DMS53 treated with DMSO at 0.1 percent for 48 hours (cell line): ENCODE data around the gene VSTM2B.
"Not testable (repeated sequence)": the region's sequence is repeated elsewhere in the genome, so short reads cannot be mapped to it uniquely, and the experiment has no call there.

Experiments used
- DNase-seq: peaks from one replicate; lab custom pipeline; 2025; ENCODE audit not compliant: unreplicated experiment; lab: John Stamatoyannopoulos, UW

VSTM2B gene

DNA sequence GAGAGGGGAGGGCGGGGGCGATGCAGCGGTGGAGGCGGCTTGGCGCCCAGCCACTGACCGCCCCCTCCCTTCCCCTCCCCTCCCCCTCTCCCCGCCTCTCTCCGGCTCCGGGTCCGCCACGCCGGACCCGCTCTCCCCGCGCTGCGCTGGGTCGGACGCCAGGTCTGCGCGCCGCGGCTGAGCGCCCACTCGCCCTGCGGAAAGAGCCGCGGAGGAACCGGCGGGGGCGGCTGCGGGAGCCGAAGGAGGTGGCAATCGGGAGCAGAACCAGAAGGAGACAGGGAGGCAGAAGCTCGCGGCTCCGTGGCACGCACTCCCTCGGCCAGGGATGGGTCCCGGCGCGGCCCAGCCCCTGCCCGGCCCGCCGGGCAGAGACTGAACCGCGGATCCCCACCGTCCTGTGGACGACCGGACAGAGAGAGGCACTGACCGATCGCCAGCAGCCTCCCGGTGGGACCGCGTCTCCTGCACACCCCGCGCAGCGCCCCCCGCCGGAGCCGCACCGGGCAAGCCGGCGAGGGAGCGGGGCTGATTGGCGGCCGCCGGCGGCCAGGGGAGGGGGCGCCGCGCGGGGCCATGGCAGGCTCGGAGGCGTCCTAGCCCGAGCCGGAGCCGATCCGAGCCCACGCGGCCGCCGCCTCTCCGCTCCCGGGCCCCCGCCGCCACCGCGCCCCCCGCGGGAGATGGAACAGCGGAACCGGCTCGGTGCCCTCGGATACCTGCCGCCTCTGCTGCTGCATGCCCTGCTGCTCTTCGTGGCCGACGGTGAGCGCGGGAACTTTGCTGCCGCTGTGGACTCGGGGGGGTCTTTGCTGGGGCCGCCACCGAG is at the start of gene VSTM2B:
VSTM2B (plus strand) TSS at position 94 of the 829 bp plus-strand sequence; CDS start at position 684, 590 bp downstream.
- no peak for DNase-seq

GRCh38 chr19:29476528-29476927 is 49.3 kb upstream of the VSTM2B start:
- no peak for DNase-seq

- no peak for DNase-seq
These were observed 47.8 kb upstream of the VSTM2B start for GRCh38 chr19:29477831-29478577.

GRCh38 chr19:29478578-29479565 is 46.9 kb upstream of the VSTM2B start:
- DNase-seq = no peak

GRCh38 chr19:29479941-29480340 is 45.9 kb upstream of the VSTM2B start:
- DNase-seq = no peak

- DNase-seq = no peak
These were observed 45.3 kb upstream of the VSTM2B start for GRCh38 chr19:29480507-29480906.

DNA sequence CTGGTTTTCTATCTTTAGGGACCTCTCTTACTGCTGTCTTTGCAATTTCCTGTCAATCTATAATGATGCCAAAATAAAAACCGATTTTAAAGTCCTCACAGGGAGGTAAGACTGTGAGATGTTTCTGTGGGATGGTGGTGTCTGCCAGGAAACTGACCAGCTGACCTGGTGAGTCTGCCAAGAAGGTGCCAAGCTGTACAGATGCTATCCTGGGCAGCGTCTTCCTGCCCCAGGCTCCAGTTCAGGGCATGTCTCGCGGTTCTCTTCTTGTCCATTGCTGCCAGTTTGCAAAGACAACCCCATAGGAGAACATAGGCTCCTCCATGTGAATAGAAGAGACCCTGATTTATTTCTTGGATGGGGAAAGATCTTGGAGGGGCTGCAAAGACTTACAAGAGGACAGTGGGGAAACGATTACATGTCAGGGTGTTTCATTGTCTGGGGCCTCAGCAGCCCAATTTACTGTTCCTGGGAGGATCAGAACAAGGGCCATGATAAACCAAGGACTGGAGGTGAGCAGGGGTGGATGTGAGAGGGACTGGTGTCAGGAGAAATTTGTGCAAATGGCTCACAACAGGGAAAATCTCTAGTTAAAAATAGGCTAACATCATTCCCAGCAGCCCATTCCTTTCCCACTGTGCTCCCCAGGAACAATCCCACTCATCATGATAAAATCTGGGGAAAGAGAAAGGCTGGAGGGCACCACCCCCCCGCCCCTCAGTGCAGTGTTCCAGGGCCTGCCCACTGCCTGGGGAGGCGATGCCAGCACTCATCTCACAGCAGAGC is 42.7 kb upstream of the VSTM2B start:
- no peak for DNase-seq

DNA sequence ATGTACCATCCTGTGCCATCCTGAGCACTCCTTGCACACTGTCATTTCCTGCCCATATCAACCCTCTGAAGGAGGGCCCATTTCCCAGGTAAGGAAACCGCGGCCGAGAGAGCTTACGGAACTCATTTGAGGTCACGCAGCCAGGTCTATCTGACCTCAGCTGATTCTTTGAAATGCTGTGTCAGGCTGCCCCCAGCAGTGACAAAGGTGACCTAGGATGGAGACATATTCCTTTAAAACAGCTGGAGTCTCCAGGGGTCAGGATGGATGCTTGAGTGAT is 42.2 kb upstream of the VSTM2B start:
- no peak for DNase-seq

DNA sequence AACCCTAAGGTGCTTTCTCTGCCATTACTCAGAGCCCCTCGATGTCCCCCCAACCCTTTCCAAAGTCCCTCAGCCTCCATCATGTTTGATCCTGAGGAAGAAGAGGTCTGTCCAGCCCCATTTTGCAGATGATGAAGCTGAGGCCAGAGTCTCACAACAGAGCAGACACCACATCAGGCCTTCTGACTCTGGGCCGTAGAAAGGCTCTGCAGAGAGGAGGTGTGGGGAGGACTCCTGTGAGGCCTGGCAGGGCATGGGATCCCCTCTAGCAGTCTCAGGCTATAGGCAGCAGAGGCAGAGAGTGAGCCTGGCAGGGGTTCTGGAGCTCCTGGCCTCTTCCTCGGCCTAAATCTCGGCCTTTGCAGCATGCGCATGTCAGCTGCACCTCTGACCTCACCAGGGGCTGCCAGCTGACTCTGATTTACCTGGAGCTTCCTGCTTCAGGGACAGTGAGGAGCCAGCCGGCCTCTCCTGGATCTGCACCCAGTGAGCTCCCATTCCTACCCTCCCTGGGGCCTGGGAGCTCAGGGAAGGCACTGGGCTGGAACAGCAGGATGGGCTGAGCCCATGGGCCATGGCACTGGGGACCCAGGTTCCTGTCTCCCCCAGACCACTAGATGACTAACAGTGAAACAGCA is 41.7 kb upstream of the VSTM2B start:
- DNase-seq = no peak

GRCh38 chr19:29484876-29485275 is 40.9 kb upstream of the VSTM2B start:
- DNase-seq = no peak

DNA sequence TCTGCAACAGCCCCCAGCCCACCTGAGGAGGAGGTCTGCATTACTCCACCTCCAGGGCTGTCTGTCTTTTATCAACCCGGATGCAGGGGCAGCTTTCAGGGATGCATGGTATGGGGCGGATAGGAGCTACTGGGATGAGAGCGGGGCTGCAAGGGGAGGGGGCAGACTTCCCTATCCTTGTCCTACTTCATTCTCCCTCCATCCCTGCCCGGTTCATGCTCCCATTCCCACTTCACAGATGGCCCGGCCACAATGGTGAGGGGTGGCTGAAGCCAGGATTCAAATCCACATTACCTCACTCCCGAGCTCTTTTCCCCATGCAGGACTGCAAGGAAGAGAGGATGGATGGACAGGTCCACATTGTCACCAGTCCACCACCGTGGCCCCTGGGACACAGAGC is 40.5 kb upstream of the VSTM2B start:
- no peak for DNase-seq

- DNase-seq = not testable (repeated sequence)
These were observed 38.8 kb upstream of the VSTM2B start for GRCh38 chr19:29486961-29487360.

- no peak for DNase-seq
These were observed 38.4 kb upstream of the VSTM2B start for GRCh38 chr19:29487432-29487831.

GRCh38 chr19:29488316-29488715 is 37.5 kb upstream of the VSTM2B start:
- no peak for DNase-seq

DNA sequence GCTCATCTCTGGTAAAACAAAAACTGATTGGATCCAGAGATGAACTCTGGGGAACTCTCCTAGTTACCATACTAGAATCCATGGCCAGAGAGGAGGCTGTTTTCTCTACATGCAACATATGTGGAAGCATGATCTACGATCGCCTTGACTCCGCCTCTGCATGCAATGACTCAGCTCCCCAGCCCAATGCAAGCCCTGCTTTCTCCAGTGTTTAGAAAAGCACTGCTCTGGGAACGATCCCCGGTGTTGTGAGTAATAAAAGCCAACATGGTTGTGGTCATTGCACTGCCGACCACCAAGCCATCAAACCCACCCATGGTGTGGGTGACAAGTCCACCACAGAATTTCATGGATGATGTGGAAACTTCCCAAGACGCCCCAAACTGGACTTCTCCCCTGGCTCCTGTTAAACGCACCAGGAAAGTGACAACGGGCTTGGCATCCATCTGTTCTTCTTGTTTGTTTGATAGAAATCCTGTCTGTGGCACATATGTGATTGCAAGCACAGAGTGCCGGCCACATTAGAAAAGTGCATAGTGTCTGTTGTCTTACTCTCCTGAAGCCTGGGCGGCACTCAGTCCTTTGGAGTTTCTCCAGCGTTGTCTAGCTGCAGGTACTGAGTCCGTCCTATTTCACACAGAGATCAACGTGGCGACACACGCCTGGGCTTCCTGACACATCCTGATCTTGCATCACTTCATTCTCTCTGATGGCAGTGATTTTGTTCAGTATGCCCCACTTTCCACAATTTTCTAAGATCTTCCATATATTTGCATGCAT is 36.4 kb upstream of the VSTM2B start:
- no peak for DNase-seq

GRCh38 chr19:29491491-29491890 is 34.3 kb upstream of the VSTM2B start:
- no peak for DNase-seq

DNA sequence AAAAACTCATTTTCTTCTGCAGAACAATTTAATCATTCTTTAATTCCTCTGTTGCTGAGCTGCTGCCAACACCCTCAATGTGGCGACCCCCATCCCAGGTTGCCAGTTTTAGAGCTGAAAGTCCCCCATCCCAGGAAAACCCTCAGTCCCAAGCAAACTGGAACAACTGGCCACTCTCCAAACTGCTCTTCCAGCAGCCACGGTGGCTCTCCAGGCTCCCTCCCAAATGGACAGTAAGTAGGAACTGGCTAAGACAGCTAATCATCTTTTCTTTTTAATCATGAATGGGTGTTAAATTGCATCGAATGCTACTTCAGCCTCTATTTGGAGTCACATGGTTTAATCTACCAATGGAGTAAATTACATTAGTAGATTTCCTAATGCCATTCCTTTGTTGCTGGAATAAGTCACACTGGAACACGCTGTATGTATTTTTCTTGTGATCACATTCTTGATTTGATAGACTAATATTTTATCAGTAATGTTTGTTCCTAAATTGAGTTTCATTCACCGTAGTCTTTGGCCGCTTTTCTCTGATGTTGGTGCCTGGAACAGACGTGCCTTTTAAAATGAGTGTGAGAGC is 33.7 kb upstream of the VSTM2B start:
- no peak for DNase-seq

DNA sequence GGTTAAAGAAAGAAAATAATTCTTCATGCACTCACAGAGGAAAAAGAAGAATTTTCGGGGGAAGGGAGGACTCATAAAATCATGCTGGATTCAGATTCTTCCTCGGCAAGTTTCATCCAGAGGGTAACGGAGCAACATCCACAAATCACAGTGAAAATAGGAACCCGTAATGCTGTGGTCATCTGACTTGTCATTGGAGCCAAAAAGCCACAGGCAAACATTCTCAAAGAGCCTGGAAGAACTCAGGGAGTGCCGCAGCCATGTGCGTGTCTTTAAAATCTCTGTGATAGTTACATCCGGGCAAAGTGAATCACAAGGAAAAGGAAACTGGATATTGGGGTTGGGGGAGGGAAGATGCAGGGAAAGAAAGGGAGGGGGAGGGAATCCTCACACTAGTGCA is 33.0 kb upstream of the VSTM2B start:
- no peak for DNase-seq

DNA sequence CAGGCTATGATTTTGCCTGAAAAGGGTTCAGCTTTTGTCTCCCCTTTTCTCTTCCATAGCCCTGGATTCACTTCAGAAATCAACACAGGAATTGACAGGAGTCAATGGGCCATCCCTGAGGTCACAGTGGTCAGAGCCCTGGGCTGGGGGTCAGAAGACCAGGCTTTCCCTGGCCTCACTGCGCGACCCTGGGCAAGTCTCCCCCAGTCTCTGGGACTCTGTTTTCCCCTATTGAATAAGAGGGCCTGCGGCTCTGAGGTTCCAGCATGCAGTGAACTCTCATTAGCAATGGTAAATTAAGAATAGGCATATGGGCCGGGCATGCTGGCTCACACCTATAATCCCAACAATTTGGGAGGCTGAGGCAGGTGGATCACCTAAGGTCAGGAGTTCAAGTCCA is 30.7 kb upstream of the VSTM2B start:
- no peak for DNase-seq
